AG09319 (cell line): ENCODE measurements around the gene B4GALNT4.

Experiments
- DNase-seq: peaks from one replicate; pipeline ENCODE4 v3.0.0-alpha.2; 2010; ENCODE audit warnings: low read depth; ENCODE audit errors: extremely low read depth
- TF ChIP-seq, protein P1 (sequence below): IDR thresholded peaks from 2 replicates; pipeline ENCODE4 v1.5.1; 2011; ENCODE audit warnings: low read depth, mild to moderate bottlenecking, inconsistent platforms, low read length, moderate library complexity

The B4GALNT4 gene

DNA sequence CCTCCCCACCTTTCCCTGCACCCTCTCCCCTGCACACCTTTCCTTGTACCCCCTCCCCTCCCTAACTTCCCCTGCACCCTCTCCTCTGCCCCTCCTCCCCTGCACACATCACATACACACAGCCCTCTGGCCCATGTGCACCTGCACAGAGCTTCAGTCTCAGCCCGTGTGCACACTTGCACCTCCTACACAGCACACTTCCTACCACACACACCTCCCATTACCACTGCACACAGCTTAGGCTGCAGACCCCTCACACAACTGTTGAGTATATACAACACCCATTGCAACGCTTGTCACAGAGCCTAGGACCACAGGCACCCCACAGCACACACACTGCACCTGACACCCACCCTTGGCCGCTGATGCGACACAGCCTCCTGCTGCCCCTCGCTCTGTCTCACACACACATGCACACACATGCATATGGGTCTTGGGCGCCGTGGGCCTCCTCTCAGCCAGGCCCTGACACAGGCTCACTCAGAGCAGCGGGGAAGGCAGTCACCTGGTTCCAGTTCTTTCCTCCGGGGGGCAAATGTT is 45.1 kb downstream of the B4GALNT4 start:
- no peak for DNase-seq
- TF ChIP-seq, protein P1, sequence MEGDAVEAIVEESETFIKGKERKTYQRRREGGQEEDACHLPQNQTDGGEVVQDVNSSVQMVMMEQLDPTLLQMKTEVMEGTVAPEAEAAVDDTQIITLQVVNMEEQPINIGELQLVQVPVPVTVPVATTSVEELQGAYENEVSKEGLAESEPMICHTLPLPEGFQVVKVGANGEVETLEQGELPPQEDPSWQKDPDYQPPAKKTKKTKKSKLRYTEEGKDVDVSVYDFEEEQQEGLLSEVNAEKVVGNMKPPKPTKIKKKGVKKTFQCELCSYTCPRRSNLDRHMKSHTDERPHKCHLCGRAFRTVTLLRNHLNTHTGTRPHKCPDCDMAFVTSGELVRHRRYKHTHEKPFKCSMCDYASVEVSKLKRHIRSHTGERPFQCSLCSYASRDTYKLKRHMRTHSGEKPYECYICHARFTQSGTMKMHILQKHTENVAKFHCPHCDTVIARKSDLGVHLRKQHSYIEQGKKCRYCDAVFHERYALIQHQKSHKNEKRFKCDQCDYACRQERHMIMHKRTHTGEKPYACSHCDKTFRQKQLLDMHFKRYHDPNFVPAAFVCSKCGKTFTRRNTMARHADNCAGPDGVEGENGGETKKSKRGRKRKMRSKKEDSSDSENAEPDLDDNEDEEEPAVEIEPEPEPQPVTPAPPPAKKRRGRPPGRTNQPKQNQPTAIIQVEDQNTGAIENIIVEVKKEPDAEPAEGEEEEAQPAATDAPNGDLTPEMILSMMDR, result no peak

DNA sequence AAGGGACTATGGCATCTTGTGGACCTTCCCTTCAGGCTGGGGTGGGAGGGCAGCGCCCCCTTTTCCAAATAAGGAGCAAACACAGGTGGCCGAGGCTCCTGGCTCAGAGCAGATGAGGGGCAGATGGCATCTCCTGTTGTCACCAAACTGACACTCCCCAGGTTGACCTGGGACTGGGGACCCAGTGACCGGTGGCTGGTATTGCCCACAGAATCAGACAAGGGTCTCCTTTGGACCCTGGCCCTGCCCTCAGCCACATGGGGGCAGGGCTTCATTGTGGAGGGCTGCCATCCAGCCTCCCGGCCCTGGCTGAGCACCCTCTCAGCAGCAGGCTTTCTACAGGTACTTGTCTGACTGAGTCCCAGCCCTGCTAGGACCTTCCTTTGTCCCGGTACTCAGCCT is 46.3 kb downstream of the B4GALNT4 start:
- no peak for DNase-seq
- TF ChIP-seq, protein P1, result no peak

DNA sequence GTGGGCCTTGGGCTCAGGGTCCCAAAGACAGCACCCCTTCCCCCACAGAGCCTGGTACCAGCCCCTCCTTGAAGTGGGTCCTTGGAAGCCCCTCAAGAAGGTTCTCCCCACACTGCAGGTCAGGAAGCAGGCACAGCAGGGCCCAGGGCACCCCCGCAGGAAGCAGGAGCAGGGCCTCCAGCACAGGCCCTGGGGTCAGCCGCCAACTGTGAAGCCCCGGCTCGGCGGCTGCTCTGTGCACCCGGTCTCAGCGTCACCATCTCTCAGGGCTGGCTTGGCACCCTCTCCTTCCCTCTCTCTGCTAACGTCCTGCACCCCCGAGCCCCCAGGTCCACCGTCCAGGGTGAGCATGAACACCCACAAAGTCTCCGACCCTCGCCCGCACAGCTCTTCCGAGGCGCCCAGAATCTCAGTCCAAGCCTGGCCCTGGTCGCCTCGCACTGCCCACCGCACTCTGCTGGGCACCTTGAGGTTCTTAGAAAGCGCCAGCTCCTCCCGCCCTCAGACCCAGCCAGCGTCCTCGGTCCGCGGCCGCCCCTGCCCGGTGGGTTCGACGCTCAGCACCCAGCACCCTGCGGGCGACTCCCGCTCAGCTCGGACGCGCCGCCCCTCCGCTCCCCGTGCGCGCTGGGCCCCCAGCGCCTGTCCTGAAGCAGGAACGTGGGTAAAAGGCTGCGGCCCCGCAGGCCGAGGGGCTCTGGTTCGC is 46.9 kb downstream of the B4GALNT4 start:
- TF ChIP-seq, protein P1, result no peak
- DNase-seq, result no peak

DNA sequence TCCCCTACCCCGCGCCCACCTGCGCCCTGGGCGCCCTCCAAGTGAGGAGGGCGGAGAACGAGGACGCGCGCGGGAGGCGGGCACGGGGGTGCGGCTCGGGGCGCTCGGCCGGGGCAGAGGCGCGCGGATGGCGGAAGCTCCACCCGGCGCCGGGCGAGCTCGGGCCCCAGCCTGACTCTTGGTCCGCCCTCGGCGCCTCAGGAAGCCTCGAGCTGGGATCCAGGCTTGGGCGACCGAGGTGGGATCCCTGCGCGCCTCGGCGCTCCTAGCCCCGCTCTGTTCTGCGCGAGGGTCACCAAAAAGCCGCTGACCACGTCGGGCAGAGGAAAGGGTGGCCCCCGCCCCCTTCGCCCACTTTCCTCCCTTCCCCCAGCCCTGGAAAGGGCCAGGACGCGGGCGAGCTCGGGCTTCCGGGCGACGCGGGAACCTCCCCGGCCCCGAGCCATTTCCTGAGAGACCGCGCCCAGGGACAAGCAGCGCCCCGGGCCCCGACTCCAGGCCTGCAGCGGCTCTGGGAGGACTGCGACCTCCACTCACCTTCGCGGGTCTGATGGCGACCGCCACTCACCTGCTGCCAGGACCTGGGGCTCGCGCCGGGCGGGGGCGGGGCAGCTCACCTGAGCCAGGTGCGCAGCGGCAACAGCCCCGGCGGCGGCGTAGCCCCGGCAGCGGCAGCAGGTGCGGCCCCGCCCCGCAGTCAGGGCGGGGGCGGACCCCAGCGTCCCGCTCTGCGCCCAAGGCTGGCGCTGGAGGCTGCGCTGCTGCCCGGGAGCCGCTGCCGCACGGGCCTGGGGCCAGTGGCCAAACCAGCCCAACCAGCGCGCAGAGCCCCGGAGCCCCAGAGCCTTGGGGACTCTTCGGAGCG is 47.7 kb downstream of the B4GALNT4 start:
- TF ChIP-seq, protein P1, result no peak
- DNase-seq, result no peak

DNA sequence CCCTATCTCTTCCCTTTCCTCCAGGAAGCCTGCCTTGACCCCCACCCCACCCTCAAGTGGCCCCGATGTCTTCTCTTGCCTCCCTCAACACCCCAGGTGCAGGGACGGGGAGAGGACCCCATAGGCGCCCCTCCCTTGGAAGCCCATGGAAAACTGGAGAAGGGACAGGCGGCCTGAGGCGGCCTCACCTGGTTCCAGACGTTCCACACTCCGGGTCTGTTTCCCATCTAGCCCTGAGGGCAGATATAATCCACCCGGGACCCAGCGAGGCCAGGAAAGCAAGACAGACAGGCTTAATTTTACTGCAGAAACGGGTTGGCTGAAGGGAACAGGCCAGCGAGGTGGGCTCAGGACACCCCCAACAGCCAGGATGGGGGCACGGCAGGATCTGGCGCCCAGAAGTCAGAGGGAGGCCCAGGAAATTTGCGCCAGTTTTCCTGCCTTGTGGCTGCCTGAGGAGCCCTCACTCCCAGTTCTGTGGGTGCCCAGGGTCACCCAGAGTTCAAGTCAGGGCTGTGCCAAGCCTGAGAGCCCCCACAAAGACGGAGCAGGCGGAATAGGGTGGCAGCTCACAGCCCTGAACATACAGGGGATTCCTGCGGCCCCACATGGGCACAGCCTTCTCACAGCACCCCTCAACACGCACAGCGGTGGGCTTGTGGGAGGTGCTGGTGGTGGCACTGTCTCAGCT is 48.5 kb downstream of the B4GALNT4 start:
- TF ChIP-seq, protein P1, result no peak
- DNase-seq, result no peak

DNA sequence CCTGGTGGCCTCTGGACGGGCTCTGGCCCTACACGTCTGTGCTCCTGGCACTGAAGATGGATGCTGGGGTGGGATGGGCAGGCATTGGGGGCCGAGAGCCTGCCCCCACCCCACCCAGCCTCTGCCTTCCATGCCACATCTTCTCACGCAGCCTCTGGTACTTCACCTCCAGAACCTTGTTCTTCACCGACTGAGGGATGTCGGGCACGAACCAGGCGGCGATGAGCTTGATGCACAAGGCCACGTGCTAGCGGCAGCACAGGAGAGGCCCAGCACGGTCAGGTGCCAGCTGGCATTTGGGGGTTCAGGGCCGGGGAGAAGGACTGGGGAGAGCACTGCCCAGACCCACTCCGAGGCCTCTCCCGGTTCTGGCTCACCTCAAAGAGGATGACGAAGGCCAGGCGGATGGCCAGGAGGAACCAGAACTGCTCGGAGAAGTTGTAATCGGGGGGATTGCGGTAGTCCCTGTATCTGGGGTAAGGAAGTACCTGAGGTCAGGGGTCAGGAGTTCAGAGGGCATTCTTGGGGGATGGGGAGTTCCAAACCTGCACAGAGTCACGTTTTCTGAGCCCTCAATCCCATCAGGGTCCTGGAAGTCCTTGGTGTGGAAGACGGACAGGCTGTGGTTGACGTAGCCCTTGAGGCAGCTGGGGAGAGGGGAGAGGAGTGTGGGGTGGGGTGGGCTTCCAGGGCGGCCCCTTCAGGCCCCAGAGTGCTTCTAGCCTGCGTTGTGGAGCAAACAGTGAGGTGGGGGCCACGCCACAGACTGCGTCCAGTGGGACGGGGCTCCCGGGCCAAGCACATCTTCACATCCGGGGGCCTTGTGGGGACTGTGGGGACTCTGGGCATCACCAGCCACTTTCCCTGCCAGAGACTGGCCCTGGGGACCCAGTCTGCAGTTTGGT is 49.3 kb downstream of the B4GALNT4 start:
- DNase-seq, result no peak

More for the DNA sequence above, 49.3 kb downstream of the B4GALNT4 start:
- TF ChIP-seq, protein P1, result no peak
